Stimulated activated CD4-positive, alpha-beta T cell treated with anti-CD3 and anti-CD28 coated beads, Interleukin-4, amount 100 ng/mL, for 48 hours (primary cell): ENCODE measurements around the gene DAP3.
"Not testable (repeated sequence)": the region's sequence is repeated elsewhere in the genome, so short reads cannot be mapped to it uniquely, and the experiment has no call there.

Experiments
- DNase-seq, 2 donors: peaks; one replicate each; pipeline ENCODE4 v3.0.0-alpha.2; 2020; ENCODE audit warnings: low read depth in 2 of 2

The DAP3 gene

GRCh38 chr1:155718524-155719115, 29.7 kb downstream of the DAP3 start:
- DNase-seq: not testable (repeated sequence)

GRCh38 chr1:155719703-155720102, 30.8 kb downstream of the DAP3 start:
- no peak for DNase-seq

DNA sequence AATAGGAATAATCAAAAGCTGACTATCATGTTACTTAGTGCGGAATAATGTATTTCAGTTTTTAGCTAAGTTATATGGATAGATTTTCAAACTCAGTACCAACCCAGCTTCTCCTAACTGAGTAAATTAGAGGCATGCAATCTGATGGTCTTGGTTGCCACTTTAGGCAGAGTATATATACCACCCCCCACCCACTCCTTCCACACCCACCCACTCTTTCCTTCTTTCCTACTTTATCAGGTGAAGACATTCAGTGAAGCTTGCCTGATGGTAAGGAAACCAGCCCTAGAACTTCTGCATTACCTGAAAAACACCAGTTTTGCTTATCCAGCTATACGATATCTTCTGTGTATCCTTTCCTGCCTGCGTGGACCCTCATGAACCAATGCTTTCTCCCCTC, 36.3 kb downstream of the DAP3 start:
- no peak for DNase-seq

- DNase-seq: peak; percentile 16
These were observed 40.4 kb downstream of the DAP3 start for GRCh38 chr1:155729031-155729898.

DNA sequence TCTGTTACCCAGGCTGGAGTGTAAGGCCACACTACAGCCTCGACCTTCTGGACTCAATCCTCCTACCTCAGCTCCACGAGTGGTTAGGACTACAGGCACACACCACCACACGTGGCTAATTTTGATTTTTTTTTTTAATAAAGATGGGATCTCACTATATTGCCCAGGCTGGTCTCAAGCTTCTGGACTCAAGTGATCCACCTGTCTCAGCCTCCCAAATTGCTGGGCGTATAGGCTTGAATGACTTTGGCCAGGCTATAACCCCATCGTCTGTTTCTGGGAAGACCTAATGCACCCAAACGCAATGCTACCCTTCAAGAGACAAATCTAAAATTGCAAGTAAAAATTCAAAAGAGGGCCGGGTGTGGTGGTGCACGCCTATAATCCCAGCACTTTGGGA, 52.1 kb downstream of the DAP3 start:
- DNase-seq: no peak

DNA sequence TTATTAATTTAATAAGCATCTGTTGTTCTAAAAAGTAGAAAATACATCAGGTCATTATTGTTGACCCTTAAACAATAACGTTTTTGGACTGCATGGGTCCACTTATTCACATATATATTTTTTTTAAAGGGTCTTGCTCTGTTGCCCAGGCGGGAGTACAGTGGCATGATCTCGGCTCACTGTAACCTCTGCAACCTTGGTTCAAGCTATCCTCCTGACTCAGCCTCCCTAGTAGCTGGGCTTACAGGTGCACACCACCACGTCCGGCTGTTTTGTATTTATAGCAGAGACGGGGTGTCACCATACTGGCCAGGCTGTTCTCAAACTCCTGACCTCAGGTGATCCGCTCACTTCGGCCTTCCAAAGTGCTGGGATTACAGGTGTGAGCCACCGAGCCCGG, 53.0 kb downstream of the DAP3 start:
- no peak for DNase-seq

- peak in 1 of 2 donors; percentile 1 for DNase-seq
These were observed 55.9 kb downstream of the DAP3 start for GRCh38 chr1:155744711-155745283.

- peak; percentile 99 to 100 for DNase-seq
These were observed 56.7 kb downstream of the DAP3 start for GRCh38 chr1:155745284-155746228.

DNA sequence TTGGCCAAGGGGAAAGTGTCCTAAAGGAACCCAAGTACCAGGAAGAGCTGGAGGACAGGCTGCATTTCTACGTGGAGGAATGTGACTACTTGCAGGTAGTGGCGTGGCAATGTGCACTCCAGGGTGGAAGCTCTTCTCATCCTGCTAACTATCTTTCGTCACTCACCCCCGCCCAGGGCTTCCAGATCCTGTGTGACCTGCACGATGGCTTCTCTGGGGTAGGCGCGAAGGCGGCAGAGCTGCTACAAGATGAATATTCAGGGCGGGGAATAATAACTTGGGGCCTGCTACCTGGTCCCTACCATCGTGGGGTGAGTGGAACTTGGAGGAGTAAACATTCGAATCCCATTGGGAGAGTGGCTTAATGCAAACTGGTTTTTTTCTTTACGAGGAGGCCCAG, 58.7 kb downstream of the DAP3 start:
- DNase-seq: not testable (repeated sequence)

DNA sequence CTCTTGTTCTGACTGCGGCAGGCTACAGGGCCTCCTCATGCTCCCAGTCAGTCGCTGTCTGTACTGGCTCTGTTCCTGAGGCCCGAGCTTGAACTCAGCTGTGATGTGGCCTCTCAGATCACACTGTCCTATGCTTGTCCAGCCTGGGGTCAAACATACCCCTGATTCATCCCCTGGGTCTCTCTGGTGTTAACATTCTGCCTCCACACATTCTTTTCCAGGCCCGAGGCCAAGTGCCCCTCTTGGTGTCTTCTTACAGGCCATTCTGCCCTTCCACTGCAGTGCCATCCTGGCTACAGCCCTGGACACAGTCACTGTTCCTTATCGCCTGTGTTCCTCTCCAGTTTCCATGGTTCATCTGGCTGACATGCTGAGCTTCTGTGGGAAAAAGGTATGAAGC, 59.2 kb downstream of the DAP3 start:
- not testable (repeated sequence) for DNase-seq

GRCh38 chr1:155759017-155759416, 70.1 kb downstream of the DAP3 start:
- DNase-seq: not testable (repeated sequence)

- no peak for DNase-seq
These were observed 71.2 kb downstream of the DAP3 start for GRCh38 chr1:155759966-155760630.

DNA sequence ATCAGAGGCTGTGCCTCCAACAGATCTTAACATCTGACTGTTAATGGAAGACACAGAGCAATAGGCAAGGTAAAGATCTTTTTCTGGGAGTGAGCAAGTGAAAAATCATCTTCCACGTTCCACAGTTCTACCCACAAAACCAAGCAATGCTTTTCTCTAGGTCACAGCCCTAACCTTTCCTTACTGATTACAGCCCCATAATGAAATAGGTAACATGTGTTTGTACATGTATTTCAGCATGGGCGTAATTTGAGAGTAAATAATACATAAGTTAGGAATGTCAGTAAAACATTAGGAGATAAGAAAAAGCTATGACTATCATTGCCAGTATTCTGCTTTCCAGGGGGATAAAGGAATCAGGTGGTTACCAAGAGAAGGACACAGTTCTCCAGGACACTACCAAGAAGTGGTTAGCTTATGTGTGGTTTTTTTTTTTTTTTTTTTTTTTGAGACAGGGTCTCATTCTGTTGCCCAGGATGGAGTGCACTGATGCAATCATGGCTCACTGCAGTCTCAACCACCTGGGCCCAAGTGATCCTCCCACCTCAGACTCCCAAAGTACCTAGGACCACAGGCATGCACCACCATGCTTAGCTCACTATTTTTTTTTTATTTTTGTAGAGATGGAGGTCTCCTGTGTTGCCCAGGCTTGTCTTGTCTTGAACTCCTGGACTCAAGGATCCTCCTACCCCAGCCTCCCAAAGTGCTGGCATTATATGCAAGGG, 72.0 kb downstream of the DAP3 start:
- DNase-seq: no peak

- no peak for DNase-seq
These were observed 73.0 kb downstream of the DAP3 start for GRCh38 chr1:155761736-155762405.

DNA sequence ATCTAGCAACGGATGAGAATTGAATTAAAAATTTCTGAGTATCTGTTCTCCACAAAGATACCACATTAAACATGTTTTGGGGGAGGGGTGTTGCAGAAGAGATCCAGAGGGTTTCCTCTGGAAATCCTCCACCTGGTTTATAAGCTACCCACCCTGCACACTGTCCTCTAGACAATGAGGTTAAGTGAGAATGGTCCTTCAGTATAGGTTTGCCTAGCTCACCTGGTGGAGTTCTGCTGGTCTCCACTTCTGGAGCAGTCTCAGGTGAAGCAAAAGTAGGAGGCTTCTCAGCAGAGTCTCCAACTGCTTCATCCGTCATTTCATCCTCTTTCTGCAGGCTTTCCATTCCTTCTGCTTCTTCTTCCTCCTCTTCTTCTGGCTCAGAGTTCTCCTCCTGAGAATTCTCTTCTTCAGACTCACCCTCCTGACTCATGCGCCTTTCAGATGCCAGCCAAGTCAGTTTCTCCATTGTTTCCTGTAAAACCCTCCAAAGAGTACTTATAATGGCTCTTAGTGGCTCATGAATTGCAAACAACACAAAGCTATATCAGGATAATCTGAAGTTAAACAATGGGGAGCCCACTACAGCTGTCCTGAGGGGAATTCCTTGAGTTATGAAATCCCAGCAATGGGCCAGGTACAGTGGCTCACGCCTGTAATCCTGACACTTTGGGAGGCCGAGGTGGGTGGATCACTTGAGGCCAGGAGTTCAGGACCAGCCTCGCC, 74.4 kb downstream of the DAP3 start:
- not testable (repeated sequence) for DNase-seq

GRCh38 chr1:155763989-155764388, 75.1 kb downstream of the DAP3 start:
- DNase-seq: not testable (repeated sequence)

GRCh38 chr1:155767399-155767989, 78.6 kb downstream of the DAP3 start:
- not testable (repeated sequence) for DNase-seq

- no peak for DNase-seq
These were observed 80.4 kb downstream of the DAP3 start for GRCh38 chr1:155769257-155769656.

DNA sequence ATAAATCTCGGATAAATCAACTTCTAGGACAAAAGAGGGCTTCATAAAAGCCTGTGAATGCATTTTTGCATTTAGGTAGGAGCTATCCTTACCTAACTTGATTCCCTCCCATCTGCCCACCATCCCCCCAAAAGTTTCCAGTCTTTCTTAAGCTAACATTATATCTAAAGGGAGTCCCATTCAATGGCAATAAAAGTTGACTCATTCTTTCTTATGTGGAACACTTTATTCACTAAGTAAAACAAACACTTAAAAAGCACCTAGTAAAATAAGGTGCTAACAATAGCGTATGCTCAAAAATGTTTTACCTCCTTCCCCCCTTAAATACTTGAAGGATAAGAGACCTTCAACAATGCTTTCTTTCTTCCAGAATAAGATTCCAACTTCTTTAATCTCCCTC, 84.3 kb downstream of the DAP3 start:
- DNase-seq: no peak
